GM18517 (cell line): ENCODE data around the gene EPHB3.

Experiments
- ATAC-seq: cut with Tn5 transposase; IDR thresholded peaks from one replicate; pipeline ENCODE4 v1.9.1; 2021; ENCODE audit warnings: mild to moderate bottlenecking, moderate library complexity; ENCODE audit not compliant: unreplicated experiment

EPHB3 gene

GRCh38 chr3:184563561-184563925 lies 2.0 kb downstream of the EPHB3 start:
- ATAC-seq, result no peak

GRCh38 chr3:184563941-184564684 lies 2.5 kb downstream of the EPHB3 start:
- no peak for ATAC-seq

- no peak for ATAC-seq
These were observed 3.2 kb downstream of the EPHB3 start for GRCh38 chr3:184564685-184565385.

DNA sequence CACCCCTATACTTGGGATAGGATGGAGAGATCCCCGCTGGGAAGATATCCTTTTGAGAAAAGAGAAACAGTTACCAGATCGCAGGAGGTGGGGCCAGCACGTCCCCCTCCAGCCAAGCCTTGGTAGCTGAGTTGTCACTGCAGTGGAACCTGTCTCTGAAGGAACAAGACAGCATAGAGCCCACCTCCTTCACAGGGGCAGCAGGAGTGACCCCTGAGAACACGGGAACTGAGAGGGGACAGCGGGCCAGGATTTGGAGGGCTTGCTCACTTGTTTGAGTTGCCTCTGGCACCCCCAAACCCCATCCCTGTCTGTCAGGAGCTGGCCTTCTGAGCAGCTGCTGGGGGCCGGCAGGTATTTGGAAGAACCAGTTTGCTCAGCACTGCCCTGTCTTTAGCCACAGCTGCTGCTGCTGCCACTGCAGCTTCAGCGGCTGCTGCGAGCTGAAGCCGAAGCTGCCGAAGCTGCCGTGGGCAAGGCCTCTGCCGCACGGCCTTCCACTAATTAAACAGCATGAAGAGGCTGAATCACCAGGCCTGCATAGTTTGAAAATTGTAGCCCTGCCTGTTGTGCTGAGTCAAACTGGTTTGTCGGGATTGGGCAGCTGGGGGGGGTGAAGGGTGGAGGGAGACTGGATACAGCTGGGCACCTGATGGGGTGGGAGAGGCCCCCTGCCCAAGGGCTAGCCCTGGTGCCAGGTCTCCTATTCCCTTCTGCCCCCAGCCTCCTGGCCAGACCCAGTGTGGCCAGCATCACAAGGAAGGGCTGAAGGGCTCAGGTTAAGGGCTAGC lies 4.0 kb downstream of the EPHB3 start:
- no peak for ATAC-seq

DNA sequence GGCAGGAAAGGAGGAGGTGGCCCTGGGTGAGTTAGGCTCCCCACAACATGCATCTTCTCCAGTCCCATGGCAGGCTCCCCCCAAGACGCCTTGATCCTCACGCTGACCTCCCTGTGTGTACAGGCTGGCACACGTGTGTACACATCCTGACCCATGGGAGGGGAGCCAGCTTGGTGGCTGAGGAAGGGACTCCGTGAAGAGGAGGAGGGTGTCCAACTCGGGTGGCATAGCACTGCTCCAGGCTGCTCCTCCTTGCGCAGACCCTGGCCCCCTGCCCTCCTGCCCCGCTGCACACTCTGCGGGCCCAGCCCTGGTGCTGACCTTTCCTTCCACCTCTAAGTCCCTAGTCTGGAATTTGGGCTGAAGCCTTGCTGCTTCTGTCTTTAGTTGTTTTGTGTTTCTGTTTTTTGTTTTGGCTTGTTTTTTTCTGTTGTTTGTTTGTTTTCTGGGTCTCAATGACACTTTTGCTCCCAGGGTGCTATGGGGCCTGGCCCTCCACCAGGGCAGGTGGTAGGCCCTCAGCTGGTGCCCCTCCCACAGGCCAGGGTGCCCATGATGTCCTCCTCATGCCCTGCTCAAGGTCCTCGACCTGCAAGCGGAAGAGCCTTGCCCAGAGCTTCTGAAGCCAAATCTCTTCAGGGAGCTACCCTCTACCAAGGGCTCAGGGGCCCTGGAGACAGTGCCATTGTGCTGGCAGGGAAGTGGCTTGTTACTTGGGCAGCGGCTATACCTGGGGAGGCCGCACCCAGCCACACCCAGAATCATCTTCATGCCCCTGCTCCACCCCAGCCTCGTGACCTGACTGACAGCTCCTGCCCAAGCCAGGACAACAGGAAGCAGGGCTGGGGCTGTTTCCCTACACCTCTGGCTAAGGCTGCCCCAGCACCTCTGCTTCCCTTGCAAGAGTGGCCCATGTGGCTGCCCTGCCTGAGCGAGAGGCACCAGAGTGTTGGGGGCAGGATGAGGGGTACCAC lies 5.1 kb downstream of the EPHB3 start:
- ATAC-seq, result no peak

DNA sequence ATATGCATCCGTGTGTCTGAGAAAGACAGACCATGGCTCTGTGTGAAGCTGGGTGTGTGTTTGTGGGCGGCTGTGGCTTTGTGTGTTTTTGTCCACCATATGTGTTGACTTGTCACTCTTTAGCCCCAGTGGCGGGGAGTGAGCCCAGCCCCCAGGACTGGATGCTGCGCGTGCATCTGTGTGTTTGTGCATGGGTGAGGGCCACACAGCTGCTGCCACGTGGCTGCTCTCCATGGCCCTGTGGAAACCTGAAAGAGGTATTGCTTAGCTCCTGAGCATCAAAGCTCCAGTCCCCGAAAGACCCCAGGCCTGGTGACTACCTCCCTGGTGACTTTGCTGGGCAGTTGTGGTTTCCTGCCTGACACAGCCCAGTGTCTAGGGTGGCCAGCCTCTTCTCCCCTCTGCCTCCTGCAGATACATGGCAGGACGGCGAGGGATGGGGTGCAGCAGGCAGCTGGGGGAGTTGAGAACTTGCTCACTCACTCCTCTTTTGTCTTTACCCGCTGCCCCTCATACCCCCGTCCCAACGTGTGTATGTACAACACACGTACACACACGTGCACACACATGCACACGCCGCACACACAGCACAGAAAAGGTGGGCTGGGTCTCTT lies 6.5 kb downstream of the EPHB3 start:
- no peak for ATAC-seq

DNA sequence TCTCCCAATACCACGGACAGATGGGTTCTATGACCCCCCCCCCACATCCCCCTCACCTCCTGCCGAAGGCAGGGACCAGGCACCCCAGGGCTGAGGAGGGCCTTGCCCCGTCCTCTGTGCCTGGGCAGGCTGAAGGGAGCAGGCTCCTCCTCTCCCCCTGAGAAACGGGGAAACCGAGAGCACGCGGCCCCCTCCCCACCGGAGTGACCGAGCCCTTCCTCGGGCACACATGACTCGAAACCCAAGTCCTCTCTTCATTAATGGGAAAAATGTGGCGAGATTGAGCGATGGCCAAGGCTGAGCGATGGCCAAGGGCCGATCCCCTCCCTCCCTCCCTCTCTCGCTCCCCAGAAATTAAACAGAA lies 7.0 kb downstream of the EPHB3 start:
- no peak for ATAC-seq

DNA sequence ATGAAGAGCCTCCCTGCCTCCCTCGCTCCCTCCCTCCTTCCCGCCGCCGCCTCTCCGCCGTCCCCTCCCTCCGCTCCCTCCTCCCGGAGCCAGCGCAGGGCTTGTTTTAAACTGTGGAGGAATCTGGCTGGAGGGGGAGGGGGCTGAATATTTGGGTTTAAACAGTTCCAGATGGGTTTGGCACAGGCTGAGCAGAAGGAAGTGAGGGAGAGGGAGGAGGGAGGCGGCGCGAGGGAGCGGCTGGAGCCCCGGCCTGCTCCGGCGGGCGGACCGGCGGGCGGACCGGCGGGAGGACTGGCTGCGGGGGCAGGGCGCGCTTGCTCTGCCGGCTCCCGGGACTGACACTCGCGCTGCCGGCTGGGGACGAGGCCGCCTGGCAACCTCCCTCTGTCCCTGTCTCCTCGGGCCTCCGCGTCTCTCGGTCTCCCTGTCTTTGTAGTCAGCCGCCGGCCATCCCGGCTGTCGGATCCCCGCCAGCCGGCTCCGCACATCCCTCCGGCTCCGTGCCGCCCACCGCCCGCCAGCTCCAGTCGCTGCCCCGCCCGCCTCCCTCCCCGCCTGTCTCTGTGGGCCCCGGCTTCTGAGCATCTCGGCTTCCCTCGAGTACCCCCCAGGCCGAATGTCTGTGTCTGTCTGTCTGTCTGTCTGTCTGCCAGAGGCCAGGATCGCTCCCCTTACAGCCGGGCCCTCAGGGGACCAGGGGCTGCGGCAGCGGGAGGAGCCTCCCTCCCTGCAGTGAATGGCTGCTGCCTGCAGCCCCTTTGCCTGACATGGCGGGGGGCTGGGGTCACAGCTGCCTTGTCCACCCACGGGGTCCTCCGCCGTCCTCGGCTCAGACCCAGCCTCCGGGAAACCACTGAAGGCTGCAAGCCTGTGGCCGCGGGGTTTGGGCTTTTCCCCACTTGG lies 7.6 kb downstream of the EPHB3 start:
- ATAC-seq, result no peak

GRCh38 chr3:184570035-184570434 lies 8.4 kb downstream of the EPHB3 start:
- ATAC-seq, result no peak

GRCh38 chr3:184570489-184570888 lies 8.9 kb downstream of the EPHB3 start:
- no peak for ATAC-seq

DNA sequence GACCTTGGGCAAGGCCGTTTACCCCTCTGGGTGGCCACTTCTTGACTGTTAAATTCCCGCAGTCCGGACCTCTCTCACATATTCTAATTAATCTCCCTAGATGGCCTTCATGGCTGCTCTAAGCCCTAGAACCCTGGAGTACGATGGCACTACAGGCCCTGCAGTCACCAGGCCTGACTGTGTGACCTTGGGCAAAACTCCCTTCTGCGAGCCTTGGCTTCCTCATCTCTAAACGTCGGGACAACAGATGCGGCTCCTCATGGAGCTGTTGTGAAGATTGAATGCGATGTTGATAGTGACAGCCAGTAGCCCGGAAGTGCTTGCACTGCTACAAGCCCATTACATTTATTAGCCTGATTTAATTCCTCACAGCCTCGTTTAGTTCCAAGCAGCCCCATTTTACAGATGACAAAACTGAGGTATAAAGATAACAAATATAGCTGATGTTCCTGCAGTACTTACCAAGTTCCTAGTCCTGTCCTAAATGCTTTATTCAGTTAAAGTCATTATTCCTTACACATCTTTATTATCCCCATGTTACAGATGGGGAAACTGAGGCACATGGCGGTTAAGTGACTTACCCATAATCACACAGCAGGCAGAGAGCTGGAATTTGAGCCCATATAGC lies 10.3 kb downstream of the EPHB3 start:
- no peak for ATAC-seq

DNA sequence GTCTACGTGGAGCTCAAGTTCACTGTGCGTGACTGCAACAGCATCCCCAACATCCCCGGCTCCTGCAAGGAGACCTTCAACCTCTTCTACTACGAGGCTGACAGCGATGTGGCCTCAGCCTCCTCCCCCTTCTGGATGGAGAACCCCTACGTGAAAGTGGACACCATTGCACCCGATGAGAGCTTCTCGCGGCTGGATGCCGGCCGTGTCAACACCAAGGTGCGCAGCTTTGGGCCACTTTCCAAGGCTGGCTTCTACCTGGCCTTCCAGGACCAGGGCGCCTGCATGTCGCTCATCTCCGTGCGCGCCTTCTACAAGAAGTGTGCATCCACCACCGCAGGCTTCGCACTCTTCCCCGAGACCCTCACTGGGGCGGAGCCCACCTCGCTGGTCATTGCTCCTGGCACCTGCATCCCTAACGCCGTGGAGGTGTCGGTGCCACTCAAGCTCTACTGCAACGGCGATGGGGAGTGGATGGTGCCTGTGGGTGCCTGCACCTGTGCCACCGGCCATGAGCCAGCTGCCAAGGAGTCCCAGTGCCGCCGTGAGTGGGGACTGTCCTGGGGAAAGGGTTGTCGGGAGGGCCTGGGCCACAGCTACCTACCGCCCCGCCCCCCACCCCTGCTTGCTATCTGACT lies 11.2 kb downstream of the EPHB3 start:
- ATAC-seq, result no peak

DNA sequence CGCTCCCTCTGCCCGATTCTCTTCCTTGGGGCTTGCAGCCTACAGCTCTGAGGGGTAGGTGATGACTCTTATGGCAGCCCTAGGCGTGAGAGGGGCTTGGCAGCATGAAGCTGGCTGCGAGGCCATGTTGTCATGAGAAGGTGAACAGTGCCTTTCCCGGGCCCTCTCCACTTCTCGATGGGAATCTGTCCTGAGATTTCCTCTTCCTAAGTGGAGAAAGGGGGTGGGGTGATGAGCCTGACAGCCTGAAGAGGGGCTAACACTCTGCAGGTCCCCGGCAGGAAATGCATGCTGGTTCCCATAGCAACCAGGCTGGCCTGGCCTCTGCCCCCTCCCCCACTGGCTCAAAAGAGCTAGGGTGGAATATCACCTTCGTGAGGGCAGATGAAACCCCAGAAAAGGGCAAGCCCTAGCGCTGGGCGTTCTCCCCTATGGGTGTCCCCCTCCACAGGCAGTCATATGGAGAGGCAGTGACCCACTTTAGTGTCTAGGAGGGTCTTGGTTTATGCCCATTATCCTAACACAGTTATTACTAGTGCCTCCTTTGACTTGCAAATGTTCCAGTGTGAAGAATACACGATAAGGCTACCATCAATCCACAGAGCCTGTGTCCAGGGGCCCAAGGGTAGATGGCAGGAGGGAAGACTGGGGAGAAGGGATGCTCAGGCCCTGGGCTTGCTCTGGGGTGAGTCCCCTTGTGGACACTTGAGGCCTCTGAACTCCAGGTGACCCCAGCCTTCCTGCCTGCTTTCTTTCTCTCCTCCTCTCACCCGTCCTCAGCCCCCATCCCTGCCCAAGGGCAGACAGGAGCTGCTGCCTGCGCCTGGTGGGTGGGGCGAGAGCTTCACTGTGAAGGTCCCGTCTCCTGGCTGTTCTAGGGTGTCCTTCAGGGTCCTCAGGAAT lies 13.2 kb downstream of the EPHB3 start:
- ATAC-seq, result no peak

DNA sequence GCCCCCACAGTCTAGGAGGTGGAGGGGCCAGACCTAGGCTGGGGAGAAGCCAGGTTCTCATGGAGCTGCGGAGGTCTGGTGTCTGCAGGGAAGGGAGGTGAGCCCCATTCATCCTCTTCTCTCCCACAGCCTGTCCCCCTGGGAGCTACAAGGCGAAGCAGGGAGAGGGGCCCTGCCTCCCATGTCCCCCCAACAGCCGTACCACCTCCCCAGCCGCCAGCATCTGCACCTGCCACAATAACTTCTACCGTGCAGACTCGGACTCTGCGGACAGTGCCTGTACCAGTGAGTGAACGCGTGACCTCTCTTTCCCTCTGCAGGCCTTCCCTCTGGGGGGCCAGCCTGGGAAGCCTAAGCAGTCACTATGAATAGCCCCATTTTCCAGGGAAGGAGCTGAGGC lies 14.1 kb downstream of the EPHB3 start:
- ATAC-seq, result no peak

- no peak for ATAC-seq
These were observed 15.1 kb downstream of the EPHB3 start for GRCh38 chr3:184576457-184577240.

GRCh38 chr3:184577546-184577945 lies 16.0 kb downstream of the EPHB3 start:
- no peak for ATAC-seq

- no peak for ATAC-seq
These were observed 16.6 kb downstream of the EPHB3 start for GRCh38 chr3:184578218-184578617.
